Globus pallidus (tissue), 1 donor: Measurements from ENCODE around the gene CCDC171.
"Not testable (repeated sequence)": the region's sequence is repeated elsewhere in the genome, so short reads cannot be mapped to it uniquely, and the experiment has no call there.

Experiments used
- DNase-seq: peaks from one replicate; pipeline ENCODE4 v3.0.0-alpha.2; 2015; ENCODE audit warnings: low spot score

CCDC171 gene

GRCh38 chr9:15763371-15763770 lies 210.5 kb downstream of the CCDC171 start:
- no peak for DNase-seq

- DNase-seq: no peak
Observed at GRCh38 chr9:15764131-15764530, 211.3 kb downstream of the CCDC171 start.

GRCh38 chr9:15769547-15769946 lies 216.7 kb downstream of the CCDC171 start:
- DNase-seq: no peak

GRCh38 chr9:15778861-15779260 lies 226.0 kb downstream of the CCDC171 start:
- no peak for DNase-seq

- no peak for DNase-seq
Observed at GRCh38 chr9:15782106-15782505, 229.3 kb downstream of the CCDC171 start.

- no peak for DNase-seq
Observed at GRCh38 chr9:15785584-15785983, 232.7 kb downstream of the CCDC171 start.

- DNase-seq: no peak
Observed at GRCh38 chr9:15786616-15787015, 233.8 kb downstream of the CCDC171 start.

- not testable (repeated sequence) for DNase-seq
Observed at GRCh38 chr9:15810219-15810899, 257.5 kb downstream of the CCDC171 start.

GRCh38 chr9:15813076-15813475 lies 260.2 kb downstream of the CCDC171 start:
- DNase-seq: no peak

GRCh38 chr9:15824310-15824709 lies 271.5 kb downstream of the CCDC171 start:
- DNase-seq: no peak

- no peak for DNase-seq
Observed at GRCh38 chr9:15831384-15831783, 278.5 kb downstream of the CCDC171 start.

GRCh38 chr9:15834541-15834940 lies 281.7 kb downstream of the CCDC171 start:
- DNase-seq: no peak

GRCh38 chr9:15837079-15837679 lies 284.3 kb downstream of the CCDC171 start:
- peak; percentile 31 for DNase-seq

GRCh38 chr9:15842051-15842450 lies 289.2 kb downstream of the CCDC171 start:
- DNase-seq: no peak

- DNase-seq: no peak
Observed at GRCh38 chr9:15843316-15843715, 290.5 kb downstream of the CCDC171 start.

- DNase-seq: no peak
Observed at GRCh38 chr9:15843931-15844330, 291.1 kb downstream of the CCDC171 start.

GRCh38 chr9:15846611-15847010 lies 293.8 kb downstream of the CCDC171 start:
- DNase-seq: no peak

GRCh38 chr9:15849871-15850270 lies 297.0 kb downstream of the CCDC171 start:
- DNase-seq: no peak

GRCh38 chr9:15851766-15852165 lies 298.9 kb downstream of the CCDC171 start:
- no peak for DNase-seq

- no peak for DNase-seq
Observed at GRCh38 chr9:15856591-15856990, 303.7 kb downstream of the CCDC171 start.

- no peak for DNase-seq
Observed at GRCh38 chr9:15867334-15867733, 314.5 kb downstream of the CCDC171 start.

GRCh38 chr9:15867988-15868387 lies 315.1 kb downstream of the CCDC171 start:
- no peak for DNase-seq

GRCh38 chr9:15873573-15874177 lies 320.8 kb downstream of the CCDC171 start:
- peak; percentile 52 for DNase-seq

- no peak for DNase-seq
Observed at GRCh38 chr9:15882328-15882727, 329.5 kb downstream of the CCDC171 start.
